ENCODE results near the gene ESYT2.

Gene ESYT2

DNA sequence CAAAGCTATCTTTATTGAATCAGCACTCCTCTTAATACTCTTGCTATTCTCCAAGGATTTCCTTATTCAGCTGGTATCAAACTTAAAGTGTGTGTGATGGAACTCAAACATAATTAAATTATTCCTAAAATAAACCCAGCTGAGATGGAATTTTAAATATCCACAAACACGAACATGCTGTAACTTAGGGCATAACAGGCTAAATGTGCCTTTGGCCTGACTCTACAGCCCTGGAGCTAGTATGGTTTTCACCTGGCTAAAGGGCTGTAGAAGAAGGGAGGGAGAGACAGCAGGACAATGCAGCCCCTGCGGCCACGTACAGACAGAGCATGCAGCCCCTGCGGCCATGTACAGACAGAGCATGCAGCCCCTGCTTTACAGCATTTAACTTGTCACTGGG, 34.0 kb downstream of the ESYT2 start:
- DNase-seq = no peak

DNA sequence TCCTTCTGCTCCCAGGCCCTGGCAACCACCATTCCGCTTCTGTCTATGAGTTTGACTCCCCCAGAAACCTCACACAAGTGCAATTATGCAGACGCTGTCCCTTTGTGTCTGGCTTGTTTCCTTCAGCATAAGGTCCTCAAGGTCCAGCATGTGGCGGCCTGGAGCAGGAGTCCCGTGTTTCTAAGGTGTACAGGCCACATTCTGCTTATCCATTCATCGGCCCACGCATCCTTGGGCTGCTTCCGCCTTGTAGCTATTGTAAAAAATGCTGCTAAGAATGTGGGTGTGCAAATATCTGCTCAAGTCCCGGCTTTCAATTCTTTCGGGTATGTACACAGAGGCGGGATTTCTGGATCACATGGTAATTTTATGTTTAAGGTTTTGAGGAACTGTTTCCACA, 38.2 kb downstream of the ESYT2 start:
- DNase-seq = no peak

- no peak for DNase-seq
These were observed 39.5 kb downstream of the ESYT2 start for GRCh38 chr7:158789842-158790241.

GRCh38 chr7:158786898-158787297, 42.4 kb downstream of the ESYT2 start:
- DNase-seq = no peak

- DNase-seq = no peak
These were observed 45.0 kb downstream of the ESYT2 start for GRCh38 chr7:158784270-158784669.

DNA sequence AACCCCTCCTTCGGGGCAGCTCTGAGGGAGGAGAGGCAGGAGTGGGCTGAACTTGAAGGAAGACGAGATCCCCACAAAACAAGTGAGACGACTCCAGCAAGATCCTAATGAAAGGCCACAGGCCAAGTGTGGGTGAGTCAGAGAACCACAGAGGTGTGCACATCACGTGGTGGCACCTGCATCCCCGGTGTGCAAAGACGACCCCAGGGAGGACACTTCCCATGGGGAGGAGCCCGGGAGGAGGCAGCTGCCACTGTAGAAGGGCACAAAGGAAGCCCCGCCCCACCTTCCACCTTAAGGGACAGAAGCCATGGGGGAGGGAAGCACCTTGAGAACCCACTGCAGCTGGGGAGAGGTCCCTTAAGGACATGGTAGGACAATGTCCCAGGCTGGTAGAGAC, 45.7 kb downstream of the ESYT2 start:
- DNase-seq = no peak

DNA sequence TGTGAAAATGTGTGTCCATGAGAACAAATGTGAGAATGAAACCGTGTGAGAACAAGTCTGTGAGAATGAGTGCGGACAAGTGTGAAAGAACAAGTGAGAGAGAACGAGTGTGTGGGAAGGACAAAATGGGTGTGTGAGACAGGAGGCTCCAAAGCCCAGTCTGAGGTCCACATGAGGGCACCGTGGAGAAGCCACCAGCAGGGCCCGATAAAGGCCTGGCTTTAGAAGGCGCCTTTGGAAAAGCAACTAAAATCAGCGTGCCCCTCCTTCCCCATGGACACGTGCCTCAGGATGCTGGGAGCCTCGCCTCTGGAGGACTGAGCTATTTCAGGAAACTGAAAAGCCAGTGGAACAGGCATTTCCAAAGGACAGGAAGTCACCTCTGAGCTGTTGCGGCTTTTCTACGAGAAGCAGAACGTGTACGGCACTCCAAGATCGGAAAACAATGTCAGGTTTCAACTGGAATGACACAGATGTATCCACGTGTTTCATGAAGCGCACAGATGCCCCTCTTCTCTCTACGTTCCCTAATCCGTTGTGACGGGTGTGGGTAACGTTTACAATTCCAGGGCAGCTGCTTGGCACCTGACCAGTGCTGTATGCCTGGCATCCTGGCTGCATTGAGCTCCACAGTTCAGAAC, 46.4 kb downstream of the ESYT2 start:
- DNase-seq = no peak

- DNase-seq = no peak
These were observed 47.2 kb downstream of the ESYT2 start for GRCh38 chr7:158781974-158782664.

DNA sequence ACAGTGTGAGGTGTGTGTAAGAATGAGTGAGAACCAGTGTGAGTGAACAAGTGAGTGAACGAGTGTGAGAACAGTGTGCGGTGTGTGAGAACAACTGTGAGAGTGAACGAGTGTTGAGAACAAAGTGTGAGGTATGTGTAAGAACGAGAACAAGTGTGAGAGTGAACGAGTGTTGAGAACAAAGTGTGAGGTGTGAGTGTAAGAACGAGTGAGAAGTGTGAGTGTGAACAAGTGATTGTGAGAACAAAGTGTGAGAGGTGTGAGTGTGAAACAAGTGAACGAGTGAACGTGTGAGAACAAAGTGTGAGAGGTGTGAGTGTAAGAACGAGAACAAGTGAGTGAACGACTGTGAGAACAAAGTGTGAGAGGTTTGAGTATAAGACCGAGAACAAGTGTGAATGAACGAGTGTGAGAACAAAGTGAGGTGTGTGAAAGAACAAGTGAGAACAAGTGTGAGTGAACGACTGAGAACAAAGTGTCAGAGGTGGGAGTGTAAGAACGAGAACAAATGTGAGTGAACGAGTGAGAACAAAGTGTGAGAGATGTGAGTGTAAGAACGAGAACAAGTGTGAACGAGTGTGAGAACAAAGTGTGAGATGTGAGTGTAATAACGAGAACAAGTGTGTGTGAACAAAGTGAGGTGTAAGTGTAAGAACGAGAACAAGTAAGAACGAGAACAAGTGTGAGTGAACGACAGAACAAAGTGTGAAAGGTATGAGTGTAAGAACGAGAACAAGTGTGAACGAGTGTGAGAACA, 47.9 kb downstream of the ESYT2 start:
- no peak for DNase-seq

- no peak for DNase-seq
These were observed 50.0 kb downstream of the ESYT2 start for GRCh38 chr7:158779061-158780000.

DNA sequence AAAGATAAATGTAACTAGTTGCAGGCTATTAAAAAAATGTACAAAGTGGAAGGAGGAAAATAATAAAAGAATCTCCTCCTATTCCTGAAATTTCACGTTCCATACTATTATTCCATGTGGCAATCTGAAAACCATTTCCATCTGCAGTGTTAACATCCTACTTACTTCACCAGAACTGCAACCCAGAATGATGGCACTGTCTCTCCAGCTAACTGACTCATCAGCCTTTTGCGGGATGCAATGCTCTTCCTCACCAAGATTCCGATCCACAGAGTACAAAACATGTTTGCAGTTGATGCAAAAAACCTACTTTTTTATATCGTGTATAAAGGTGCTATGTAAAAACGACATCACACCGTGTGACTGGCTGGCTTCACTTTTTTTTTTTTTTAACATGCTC, 50.8 kb downstream of the ESYT2 start:
- no peak for DNase-seq

DNA sequence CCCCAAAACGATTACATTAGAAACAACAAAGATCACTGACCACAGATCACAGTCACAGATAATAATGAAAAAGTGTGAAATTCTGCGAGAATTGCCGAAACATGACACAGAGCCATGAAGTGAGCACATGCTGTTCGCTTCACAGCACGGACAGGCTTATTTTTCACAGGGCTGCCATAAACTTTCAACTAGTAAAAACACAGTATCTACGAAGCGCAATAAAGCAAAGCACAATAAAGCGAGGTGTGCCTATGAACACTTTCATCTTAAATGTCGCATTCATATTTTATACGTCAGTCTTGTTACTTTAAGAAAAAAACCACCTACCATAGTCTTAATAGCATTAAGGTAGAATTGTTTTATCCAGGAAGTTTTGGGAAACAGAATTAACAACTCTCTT, 51.5 kb downstream of the ESYT2 start:
- DNase-seq = no peak

DNA sequence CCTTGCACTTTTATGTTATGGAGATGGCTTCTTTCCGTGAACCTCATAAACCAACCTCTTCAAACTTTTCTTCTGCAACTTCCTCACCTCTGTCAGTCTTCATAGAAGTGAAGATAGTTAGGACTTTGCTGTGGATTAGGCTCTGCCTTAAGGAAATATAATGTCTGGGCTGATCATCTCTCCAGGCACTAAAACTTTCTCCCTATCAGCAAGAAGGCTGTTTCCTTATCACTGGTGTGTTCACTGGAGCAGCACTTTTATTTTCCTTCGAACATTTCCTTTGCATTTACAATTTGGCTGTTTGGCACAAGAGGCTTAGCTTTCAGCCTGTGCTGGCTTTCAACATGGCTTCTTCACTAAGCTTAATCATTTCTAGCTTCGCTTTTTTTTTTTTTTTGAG, 52.8 kb downstream of the ESYT2 start:
- no peak for DNase-seq

- no peak for DNase-seq
These were observed 54.4 kb downstream of the ESYT2 start for GRCh38 chr7:158774952-158775351.

- no peak for DNase-seq
These were observed 56.4 kb downstream of the ESYT2 start for GRCh38 chr7:158772916-158773315.

DNA sequence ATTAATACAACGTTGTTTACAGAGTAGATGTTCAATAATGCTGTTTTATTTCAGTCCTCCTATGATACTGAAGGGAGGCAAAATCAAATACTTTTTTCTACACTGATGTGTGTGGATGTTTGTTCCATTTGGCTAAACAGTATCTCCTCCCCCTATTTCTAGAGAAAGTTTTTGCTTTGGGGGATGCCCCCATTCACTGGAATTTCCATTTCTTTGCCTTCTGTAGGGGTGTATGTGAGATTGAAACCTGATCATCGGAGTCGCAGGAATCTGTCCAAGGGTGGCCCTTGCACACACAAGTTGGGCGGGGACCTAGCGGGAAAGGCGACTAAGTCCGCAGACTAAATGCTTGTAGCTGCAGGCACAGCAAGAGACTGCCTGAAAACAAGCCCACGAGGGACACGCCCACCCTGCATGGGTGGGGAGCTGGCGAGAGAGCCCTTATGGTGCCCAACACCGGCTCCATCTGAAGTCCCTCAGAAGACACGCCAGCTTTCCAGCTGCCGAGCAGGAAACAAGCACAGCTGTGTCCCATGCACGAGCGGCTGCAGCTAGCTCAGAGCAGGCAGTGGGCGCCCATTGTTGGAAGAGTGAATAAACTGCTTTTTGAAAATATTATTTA, 58.0 kb downstream of the ESYT2 start:
- no peak for DNase-seq

GRCh38 chr7:158767707-158768106, 61.6 kb downstream of the ESYT2 start:
- no peak for DNase-seq

- no peak for DNase-seq
These were observed 62.6 kb downstream of the ESYT2 start for GRCh38 chr7:158766570-158767281.

GRCh38 chr7:158765020-158765419, 64.3 kb downstream of the ESYT2 start:
- no peak for DNase-seq

GRCh38 chr7:158763454-158764033, 65.8 kb downstream of the ESYT2 start:
- DNase-seq = no peak

- DNase-seq = no peak
These were observed 67.4 kb downstream of the ESYT2 start for GRCh38 chr7:158761945-158762344.

GRCh38 chr7:158760936-158761335, 68.4 kb downstream of the ESYT2 start:
- DNase-seq = no peak
